GM12878 (cell line): ENCODE results near the gene DNAJB14. TPM values are rescaled to one million over a fixed set of nuclear protein-coding genes. Genes with fewer than 3 reads are reported as not detected.

Experiments used
- ATAC-seq: fragments of 200-7000 bp; cut with Tn5 transposase; 3 replicates; pipeline ENCODE4 v1.9.1; 2020; ENCODE audit warnings: mild to moderate bottlenecking, moderate library complexity
- BruUV-seq: library from RNA; stranded (reverse); fragments of 400-500 nt; replicated peaks from 2 replicates; lab custom pipeline; 2021; lab: Mats Ljungman, UMichigan
- CTCF ChIA-PET: fragments of 300-600 bp; sonication (Branson Sonifier 250); formaldehyde crosslinking; extraction: SDS; loops from one replicate; lab custom pipeline; 2021; ENCODE audit warnings: inconsistent platforms; lab: Yijun Ruan, JAX
- POLR2A ChIA-PET: fragments of 350-600 bp; formaldehyde crosslinking; extraction: SDS; loops from one replicate; lab custom pipeline; 2021; ENCODE audit warnings: inconsistent platforms; lab: Charles Lee
- RAD21 ChIA-PET: fragments of 300-600 bp; sonication (Branson Sonifier 250); formaldehyde crosslinking; loops from one replicate; lab custom pipeline; 2023; ENCODE audit warnings: antibody characterized with exemption; ENCODE audit not compliant: unreplicated experiment; lab: Charles Lee
- SMC1A ChIA-PET: fragments of 300-600 bp; sonication (Branson Sonifier 250); formaldehyde crosslinking; loops from one replicate; lab custom pipeline; 2023; ENCODE audit not compliant: unreplicated experiment, uncharacterized antibody; lab: Charles Lee
- DNase-seq: peaks from one replicate; pipeline ENCODE4 v3.0.0-alpha.2; 2011; ENCODE audit warnings: low read depth, low spot score
- FAIRE-seq: peaks from 3 replicates; lab custom pipeline; 2011; peaks lifted over from hg19 to GRCh38; lab: Jason Lieb, UNC
- H2AFZ ChIP-seq: 2 replicates; pipeline ENCODE4 v1.6.0; 2011; ENCODE audit warnings: low read depth, low read length, control low read depth; ENCODE audit not compliant: control insufficient read depth
- H3K27ac ChIP-seq: 2 replicates; pipeline ENCODE4 v1.5.1; 2011; ENCODE audit warnings: control low read depth; ENCODE audit not compliant: control insufficient read depth, insufficient read depth
- H3K27me3 ChIP-seq, 2 experiments: replicated peaks in 1 of 2; 2 replicates each; pipeline versions ENCODE4 v1.6.0 to v1.6.1; 2011; ENCODE audit warnings: low read length in 1 of 2; ENCODE audit not compliant: control insufficient read depth in 2 of 2, insufficient read depth in 2 of 2
- H3K36me3 ChIP-seq, 2 experiments: 2 replicates each; pipeline ENCODE4 v1.5.1; 2011; ENCODE audit warnings: low read length in 1 of 2; ENCODE audit not compliant: control insufficient read depth in 2 of 2, insufficient read depth in 2 of 2
- H3K4me1 ChIP-seq: 2 replicates; pipeline ENCODE4 v1.6.1; 2011; ENCODE audit warnings: mild to moderate bottlenecking, low read length, moderate library complexity, mixed read lengths; ENCODE audit not compliant: control insufficient read depth, insufficient read depth
- H3K4me2 ChIP-seq: 2 replicates; pipeline ENCODE4 v1.6.0; 2011; ENCODE audit warnings: control low read depth; ENCODE audit not compliant: control insufficient read depth, insufficient read depth
- H3K4me3 ChIP-seq: fragments of 200-600 bp; sonication (generic); 2 replicates; pipeline ENCODE4 v1.5.1; 2016
- H3K79me2 ChIP-seq: 2 replicates; pipeline ENCODE4 v1.6.0; 2011; ENCODE audit warnings: low read length; ENCODE audit not compliant: control insufficient read depth, insufficient read depth
- H3K9ac ChIP-seq: 2 replicates; pipeline ENCODE4 v1.8.0; 2011; ENCODE audit warnings: low read length, control low read depth, mixed read lengths; ENCODE audit not compliant: control insufficient read depth, insufficient read depth
- H3K9me3 ChIP-seq: replicated peaks from 3 replicates; pipeline ENCODE4 v1.5.1; 2011; ENCODE audit warnings: mild to moderate bottlenecking, low read length; ENCODE audit not compliant: control insufficient read depth, insufficient read depth
- H4K20me1 ChIP-seq: 2 replicates; pipeline ENCODE4 v1.6.0; 2011; ENCODE audit not compliant: control insufficient read depth, insufficient read depth
- BCL11A ChIP-seq: IDR thresholded peaks from 2 replicates; pipeline ENCODE4 v1.6.1; 2011; ENCODE audit warnings: low read depth, low read length
- CBFB ChIP-seq: IDR thresholded peaks from 2 replicates; pipeline ENCODE4 v1.6.1; 2016; ENCODE audit warnings: antibody characterized with exemption, low read depth
- DPF2 ChIP-seq: fragments of 450-650 bp; IDR thresholded peaks from 2 replicates; pipeline ENCODE4 v1.6.1; 2017; ENCODE audit warnings: mild to moderate bottlenecking
- FOXM1 ChIP-seq: IDR thresholded peaks from 2 replicates; pipeline ENCODE4 v1.6.1; 2012; ENCODE audit warnings: low read depth, mild to moderate bottlenecking, inconsistent platforms, low read length, moderate library complexity
- IKZF2 ChIP-seq, 2 experiments: fragments of 450-650 bp; IDR thresholded peaks; 2 replicates each; pipeline ENCODE4 v1.6.1; 2017; ENCODE audit warnings: mild to moderate bottlenecking in 2 of 2, moderate library complexity in 2 of 2
- JUNB ChIP-seq: IDR thresholded peaks from 2 replicates; pipeline ENCODE4 v1.6.1; 2016; ENCODE audit warnings: antibody characterized with exemption, mild to moderate bottlenecking
- MEF2A ChIP-seq: IDR thresholded peaks from 2 replicates; pipeline ENCODE4 v1.6.1; 2011; ENCODE audit warnings: low read depth, mild to moderate bottlenecking, low read length, moderate library complexity; ENCODE audit not compliant: insufficient read depth
- MEF2B ChIP-seq: fragments of 450-650 bp; IDR thresholded peaks from 2 replicates; pipeline ENCODE4 v1.6.1; 2018; ENCODE audit warnings: mild to moderate bottlenecking, moderate library complexity; ENCODE audit not compliant: partially characterized antibody, poor library complexity, severe bottlenecking
- MTA2 ChIP-seq: fragments of 450-650 bp; IDR thresholded peaks from 2 replicates; pipeline ENCODE4 v1.6.1; 2016; ENCODE audit warnings: low read depth, mild to moderate bottlenecking, moderate library complexity
- MTA3 ChIP-seq: IDR thresholded peaks from 2 replicates; pipeline ENCODE4 v1.6.1; 2012; ENCODE audit warnings: low read length, inconsistent platforms, borderline replicate concordance
- POLR2AphosphoS2 ChIP-seq: IDR thresholded peaks from 2 replicates; pipeline ENCODE4 v1.6.1; 2011; ENCODE audit warnings: low read depth, mild to moderate bottlenecking, low read length, improper control_type of control experiment, moderate library complexity
- RUNX3 ChIP-seq: IDR thresholded peaks from 2 replicates; pipeline ENCODE4 v1.6.1; 2012; ENCODE audit warnings: low read length, inconsistent platforms
- WGBS: methylation state at CpG from one replicate; pipeline ENCODE4 v1.1.6; 2016; ENCODE audit warnings: low lambda C conversion rate; ENCODE audit not compliant: insufficient replicate concordance, insufficient coverage; ENCODE audit errors: missing lambda C conversion rate; 5-methylcytosine and 5-hydroxymethylcytosine counted together
- in situ Hi-C: fragments of 300-500 bp; cut with MboI; formaldehyde crosslinking; loops from 9 replicates; pipeline ENCODE4 v1.14.3; 2018; ENCODE audit warnings: mixed read lengths
- intact Hi-C: fragments of 100-400 bp; cut with micrococcal nuclease; formaldehyde crosslinking; loops from one replicate; pipeline ENCODE4 v1.14.2; 2022; ENCODE audit not compliant: unreplicated experiment
- polyA plus RNA-seq, 11 experiments: library from polyadenylated mRNA; depleted of rRNA in 4 of 11; unstranded in 6 of 11; stranded (reverse) in 5 of 11; fragments of >200 nt; fragmentation: Nextera tagmentation in 4 of 11; fragmentation: Illumina TruSeq in 1 of 11; extraction: Ambion mirVana in 4 of 11; extraction: Trizol in 1 of 11; gene quantifications; 1 replicate in 1 of 11; 2 replicates in 10 of 11; pipeline versions ENCODE4 v1.2.1 to v1.2.3, GENCODE V29; 2011 to 2016; ENCODE audit warnings: inconsistent platforms in 2 of 11, missing spikeins in 2 of 11, low read depth in 1 of 11
- total RNA-seq, 4 experiments: library from RNA; depleted of rRNA in 3 of 4; stranded (reverse); fragments of >200 nt in 3 of 4; fragmentation: Illumina TruSeq in 1 of 4; extraction: Trizol in 1 of 4; gene quantifications; 2 replicates each; pipeline versions ENCODE4 v1.2.1 to v1.2.3, GENCODE V29; 2013 to 2021

Gene DNAJB14
- total and polyA plus RNA-seq, 10 of the 15 experiments (the other 5 are each of a cell fraction or from before 2014, with no cell fraction given) = 9.5 to 49.2 (median 27.8) TPM

DNA sequence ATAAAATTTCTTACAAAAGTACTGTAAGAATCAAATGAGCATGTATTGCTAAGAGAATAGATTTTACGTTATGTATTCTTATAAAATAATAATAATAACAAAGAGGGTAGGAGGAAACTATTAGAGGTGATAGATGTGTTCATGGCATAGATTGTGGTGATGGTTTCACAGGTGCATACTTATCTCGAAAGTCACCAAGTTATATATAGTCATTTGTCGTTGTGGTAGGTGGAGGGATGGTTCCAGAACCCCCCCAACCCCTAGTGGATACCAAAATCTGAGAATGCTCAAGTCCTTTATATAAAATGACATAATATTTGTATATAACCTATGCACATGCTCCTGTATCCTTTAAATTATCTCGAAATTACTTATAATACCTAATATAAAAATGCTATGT lies 40.4 kb upstream of the DNAJB14 start:
- H3K79me2 ChIP-seq = no peaks in the 10 kb centered on the region
- RAD21 ChIA-PET = interaction anchor here (2.3 kb wide), 1 partner anchor 36 kb away, joined by 7 read pairs; the partner anchor contains the start of gene H2AZ1
- POLR2A ChIA-PET = no interaction called here
- no peaks in the 10 kb centered on the region for H3K9me3 ChIP-seq
- CTCF ChIA-PET = interaction anchor here (1.5 kb wide), 1 partner anchor 11 kb away, joined by 4 read pairs; no protein-coding TSS in a partner anchor
- no peaks in the 10 kb centered on the region for H3K36me3 ChIP-seq
- in situ Hi-C loops (no loop called here), intact Hi-C loops (no loop called here)
- FAIRE-seq (no peak), ATAC-seq (peak; percentile 87), DNase-seq (peak; percentile 3)
- H3K27me3 ChIP-seq = no peaks in the 10 kb centered on the region
- H4K20me1 ChIP-seq = no peaks in the 10 kb centered on the region
- H3K4me2 ChIP-seq = no peak overlapping the region; the same call in 1 of the 2 replicates
- WGBS = 21% methylated on average over 4 of the region's 4 CpGs
- TF ChIP-seq MTA3 (no peak), MTA2 (peak; percentile 50; the same call in 1 of the 2 replicates), FOXM1 (peak; percentile 29; the same call in 1 of the 2 replicates), CBFB (0 out of 2 replicates have a peak, but pooled peaks have one; percentile 26), MEF2B (peak; percentile 45), BCL11A (0 out of 2 replicates have a peak, but pooled peaks have one; percentile 23), MEF2A (peak; percentile 54; the same call in 1 of the 2 replicates), DPF2 (peak; percentile 34; the same call in 1 of the 2 replicates), JUNB (peak; percentile 57), RUNX3 (peak; percentile 70), IKZF2 (IDR thresholded peaks at IDR 0.05) (no peak; a peak in 1 of 4 replicates), POLR2AphosphoS2 (no peak)
- SMC1A ChIA-PET = no interaction called here
- H3K4me3 ChIP-seq = no peak overlapping the region
- H2AFZ ChIP-seq = no peak overlapping the region
- no peak overlapping the region for H3K9ac ChIP-seq
- peaks cover 7% of the 10 kb centered on the region; the same call in 1 of the 2 replicates for H3K4me1 ChIP-seq
- no TSS peak for BruUV-seq
- H3K27ac ChIP-seq = no peak overlapping the region
